Cardiac fibroblast (primary cell): ENCODE results near the gene PPP2R2B.

Experiments
- DNase-seq, 2 donors: peaks; one replicate each; pipeline versions ENCODE4 v3.0.0 to v3.0.0-alpha.2; 2010; ENCODE audit warnings: low read depth in 2 of 2
- H3K4me3 ChIP-seq, 2 donors: replicated peaks in 1 of 2; 1 replicate in 1 of 2; 2 replicates in 1 of 2; pipeline ENCODE4 v1.5.1; 2011; ENCODE audit warnings: low read depth in 2 of 2, low read length in 2 of 2, mild to moderate bottlenecking in 2 of 2, moderate library complexity in 1 of 2
- CTCF ChIP-seq: IDR thresholded peaks from one replicate; pipeline ENCODE4 v1.5.1; 2011; ENCODE audit warnings: low read depth, mild to moderate bottlenecking, low read length, inconsistent platforms

PPP2R2B gene

DNA sequence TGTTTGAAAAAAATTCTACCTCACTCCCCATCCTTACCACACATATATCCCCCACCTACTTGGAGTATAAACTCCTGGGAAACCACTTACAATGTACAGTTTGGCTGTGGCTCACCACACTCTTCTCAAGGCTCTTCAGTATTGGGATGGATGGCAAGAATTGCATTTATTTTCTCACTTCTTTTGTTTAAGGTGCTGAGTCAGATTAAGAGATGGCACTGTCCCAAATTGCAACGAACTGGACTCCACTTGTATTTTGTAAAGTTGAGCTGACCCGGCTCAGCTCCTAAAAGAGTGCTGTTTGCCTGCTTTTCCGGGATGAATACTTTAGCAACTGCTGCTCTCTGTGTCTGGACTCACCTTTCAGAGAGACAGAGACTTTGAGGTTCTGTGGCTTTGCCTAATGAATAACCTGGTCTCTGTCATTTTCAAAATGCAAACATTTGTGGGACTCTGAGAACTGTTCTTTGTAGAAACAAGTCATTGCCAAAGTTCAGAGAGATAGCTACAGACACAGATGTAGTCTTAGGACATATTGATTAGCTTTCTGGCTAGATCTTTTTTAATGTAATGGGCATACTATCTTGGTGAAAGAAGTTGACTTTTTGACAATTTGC is 42.2 kb downstream of the PPP2R2B start:
- no peak for DNase-seq
- H3K4me3 ChIP-seq, result no peak overlapping the region
- no peak for TF ChIP-seq CTCF

GRCh38 chr5:146832985-146833732 is 45.4 kb downstream of the PPP2R2B start:
- TF ChIP-seq CTCF, result no peak
- H3K4me3 ChIP-seq, result no peak overlapping the region
- DNase-seq, result no peak

GRCh38 chr5:146828385-146828784 is 50.2 kb downstream of the PPP2R2B start:
- TF ChIP-seq CTCF, result no peak
- no peak overlapping the region for H3K4me3 ChIP-seq
- DNase-seq, result no peak

- no peak for DNase-seq
- TF ChIP-seq CTCF, result no peak
- H3K4me3 ChIP-seq, result no peak overlapping the region
Measured at GRCh38 chr5:146827901-146828300, 50.7 kb downstream of the PPP2R2B start.

DNA sequence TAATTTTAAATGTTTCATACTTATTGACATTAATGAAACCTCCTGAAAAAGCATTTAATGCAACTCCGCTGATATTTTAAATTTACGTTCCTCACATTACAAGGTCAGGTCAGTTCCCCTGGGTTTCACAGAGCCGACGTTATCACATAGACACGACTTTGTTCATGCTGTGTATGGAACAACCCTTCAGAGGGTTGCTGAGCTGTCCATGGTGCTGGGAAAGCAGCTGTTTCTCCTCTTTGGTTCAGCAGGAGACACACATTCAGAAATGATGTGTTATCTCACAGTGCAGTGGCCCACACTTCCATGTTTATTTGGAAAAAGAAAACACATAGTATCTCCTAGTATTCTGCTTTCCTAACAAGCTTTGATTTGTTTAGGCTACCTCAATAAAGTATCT is 53.5 kb downstream of the PPP2R2B start:
- H3K4me3 ChIP-seq, result no peak overlapping the region
- DNase-seq, result peak; percentile 19 to 23
- no peak for TF ChIP-seq CTCF

DNA sequence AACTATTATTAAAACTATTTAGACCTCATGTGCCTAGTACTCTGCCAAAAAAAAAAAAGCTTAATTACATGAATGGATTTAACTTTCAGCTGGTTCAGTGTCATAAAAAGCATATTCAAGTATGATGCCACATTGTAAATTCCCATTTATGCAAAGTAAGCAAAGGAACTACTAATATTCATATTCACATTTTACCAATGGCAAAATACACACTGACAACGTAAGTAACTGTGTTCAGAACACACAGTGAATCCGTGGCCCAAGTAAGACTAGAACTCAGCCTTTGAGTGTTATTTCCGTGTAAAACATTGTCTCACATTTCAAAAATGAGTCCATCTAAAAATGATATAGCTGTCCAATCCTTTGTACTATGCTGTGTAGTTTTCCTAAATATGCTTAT is 56.8 kb downstream of the PPP2R2B start:
- H3K4me3 ChIP-seq, result no peak overlapping the region
- DNase-seq, result no peak
- no peak for TF ChIP-seq CTCF
